ENCODE data around the gene CNTROB.

Gene CNTROB

DNA sequence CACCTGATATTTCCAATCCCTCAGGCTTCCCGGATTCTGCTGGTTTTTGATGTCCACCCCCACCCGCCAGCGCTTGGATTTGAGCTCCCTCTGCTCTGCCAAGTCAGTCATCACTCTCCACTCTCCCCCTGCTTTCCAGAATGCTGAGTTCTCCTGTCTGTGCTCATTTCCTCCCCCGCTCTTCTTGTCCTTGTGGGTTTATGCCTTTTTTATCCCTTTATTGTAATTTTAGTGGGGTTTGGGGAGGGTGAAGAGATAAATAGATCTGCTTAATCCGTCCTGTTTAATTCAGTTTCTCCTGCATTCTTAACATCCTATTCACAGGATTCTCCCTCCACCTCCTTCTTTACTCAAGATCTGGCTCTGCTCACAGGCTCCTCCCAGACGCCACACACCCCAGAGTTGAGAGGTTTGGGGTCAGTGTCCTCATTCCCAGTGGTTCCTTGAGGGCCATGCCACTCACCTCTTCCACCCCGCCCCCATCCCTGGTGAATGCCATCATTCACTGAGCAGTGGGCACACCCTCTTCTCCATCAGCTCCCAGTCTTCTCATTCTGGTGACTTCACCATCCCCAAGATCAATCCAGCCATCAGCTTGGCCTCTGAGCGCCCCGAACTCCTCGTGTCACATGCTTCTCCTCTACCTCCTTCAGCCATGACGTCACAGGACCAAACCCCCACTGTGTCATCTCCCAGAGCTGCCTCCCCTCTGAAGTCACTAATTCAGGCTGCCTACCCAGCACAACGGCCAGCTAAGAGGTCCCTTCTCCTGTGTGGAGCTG, 55.3 kb downstream of the CNTROB start:
- no peak for DNase-seq

DNA sequence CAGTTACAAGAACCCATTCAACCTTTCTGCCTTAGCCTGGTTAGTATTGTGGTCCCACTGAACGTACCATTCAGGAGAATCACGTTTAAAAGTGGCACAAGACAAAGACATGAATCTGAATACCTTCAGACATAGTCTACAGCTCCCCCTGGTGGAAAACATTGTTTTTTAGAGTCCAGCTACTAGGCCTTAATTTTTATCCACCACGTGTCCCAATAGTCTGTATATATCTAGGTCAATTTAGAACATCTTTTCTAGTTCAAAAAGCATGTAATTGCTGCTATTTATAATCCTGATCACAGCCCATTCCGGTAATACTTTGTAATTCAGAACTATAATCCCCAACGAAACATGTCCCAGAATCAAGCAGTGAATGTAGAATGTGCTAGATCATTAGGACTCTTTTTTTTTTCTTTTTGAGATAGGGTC, 56.8 kb downstream of the CNTROB start:
- DNase-seq, result peak; percentile 37

DNA sequence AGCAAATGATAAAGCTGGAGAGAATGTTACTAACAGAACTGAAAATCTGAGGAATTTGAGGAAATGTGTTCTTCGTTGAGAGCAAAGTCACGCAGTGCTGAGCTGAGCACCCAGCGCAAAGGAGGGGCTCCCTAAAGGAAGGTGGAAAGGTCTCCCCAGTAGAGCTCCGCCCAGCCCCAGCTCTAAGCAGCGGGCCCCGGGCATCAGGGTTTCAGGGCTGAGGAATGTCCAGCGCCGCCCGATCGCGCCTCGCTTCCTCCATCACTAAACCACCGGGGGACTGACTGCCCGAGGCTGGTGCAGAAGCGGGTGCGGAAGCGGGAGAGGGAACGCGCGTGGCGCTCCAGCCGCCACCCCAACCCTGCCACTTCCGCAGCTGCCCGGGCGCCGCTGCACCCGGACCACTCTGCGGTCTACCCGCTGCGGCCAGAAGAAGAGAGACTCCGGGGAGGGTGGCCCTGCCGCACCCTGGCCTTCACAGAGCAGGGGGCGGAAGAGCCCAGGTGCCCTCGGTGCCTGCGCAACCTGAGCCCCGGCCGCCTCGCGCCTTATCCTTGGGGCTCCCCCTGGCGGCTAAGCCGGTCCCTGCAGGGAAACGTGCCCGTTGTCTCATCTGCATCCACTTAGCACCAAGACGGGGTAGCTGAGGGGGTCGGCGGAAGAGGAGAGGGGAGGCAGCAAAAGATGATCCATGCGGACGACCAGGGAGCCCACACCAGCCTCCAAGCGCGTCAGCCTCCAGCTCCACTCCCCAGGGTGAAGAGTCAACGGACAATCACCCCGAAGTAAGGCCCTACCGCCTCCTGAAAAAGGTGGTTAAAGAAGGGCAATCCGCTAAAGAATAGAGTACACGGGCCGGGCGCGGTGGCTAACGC, 58.0 kb downstream of the CNTROB start:
- peak; percentile 56 for DNase-seq

DNA sequence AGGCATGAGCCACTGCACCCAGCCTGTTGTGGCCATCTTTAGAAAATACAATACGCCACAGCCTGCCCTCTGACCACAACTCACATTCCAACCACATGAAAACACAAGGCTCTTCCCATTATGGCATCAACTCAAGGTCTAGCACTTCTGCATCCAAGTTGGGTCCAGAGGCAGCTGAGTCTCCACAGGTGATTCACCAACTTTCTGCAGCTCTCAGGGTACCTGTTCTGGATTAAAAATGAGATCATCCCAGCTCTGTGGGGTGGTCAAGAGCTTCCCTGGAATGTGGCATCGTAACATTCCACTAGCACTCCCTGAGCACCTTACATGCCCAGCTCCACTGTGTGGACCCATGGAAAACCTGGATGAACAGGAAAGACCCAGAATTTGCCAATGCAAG, 60.5 kb downstream of the CNTROB start:
- peak; percentile 71 for DNase-seq

DNA sequence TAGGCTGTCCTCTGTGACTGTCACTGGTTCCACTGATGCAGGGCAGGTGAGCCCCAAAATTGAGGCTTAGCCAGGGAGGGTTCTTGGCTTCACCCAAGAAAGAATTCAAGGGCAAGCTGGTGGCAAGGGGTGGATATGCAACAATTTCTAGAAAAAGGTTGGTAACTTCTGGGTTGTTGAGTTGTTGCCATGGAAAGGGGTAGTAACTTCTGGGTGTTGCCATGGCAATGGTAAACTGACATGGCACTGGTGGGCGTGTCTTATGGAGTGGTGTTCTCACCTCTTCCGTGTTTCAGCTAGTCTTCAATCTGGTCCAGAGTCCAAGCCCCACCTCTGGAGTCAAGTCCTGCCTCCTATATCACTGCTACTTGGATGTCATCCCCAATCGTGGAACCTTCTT, 60.9 kb downstream of the CNTROB start:
- no peak for DNase-seq

DNA sequence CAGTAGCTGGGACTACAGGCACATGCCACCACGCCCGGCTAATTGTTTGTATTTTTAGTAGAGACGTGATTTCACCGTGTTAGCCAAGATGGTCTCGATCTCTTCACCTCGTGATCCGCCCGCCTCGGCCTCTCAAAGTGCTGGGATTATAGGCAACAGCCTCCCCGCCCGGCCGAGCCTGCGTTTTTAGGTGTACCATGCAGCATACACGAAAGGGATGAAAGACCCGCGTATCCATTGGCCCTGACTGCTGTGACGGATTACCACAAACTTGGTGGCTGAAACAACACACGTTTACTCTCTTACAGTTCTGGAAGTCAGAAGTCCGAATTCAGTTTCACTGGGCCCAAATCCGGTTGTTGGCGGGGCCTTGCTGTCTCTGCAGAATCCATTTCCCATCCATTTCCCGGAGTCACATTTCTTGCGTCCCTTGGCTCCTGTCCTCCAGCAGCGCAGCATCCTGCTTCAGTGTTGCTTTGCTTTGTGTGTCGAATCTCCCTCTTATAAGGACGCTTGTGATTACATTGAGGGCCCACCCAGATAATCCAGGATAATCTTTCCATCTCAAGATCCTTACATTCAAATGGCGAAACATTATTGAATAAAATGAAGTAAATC, 62.1 kb downstream of the CNTROB start:
- DNase-seq, result no peak

DNA sequence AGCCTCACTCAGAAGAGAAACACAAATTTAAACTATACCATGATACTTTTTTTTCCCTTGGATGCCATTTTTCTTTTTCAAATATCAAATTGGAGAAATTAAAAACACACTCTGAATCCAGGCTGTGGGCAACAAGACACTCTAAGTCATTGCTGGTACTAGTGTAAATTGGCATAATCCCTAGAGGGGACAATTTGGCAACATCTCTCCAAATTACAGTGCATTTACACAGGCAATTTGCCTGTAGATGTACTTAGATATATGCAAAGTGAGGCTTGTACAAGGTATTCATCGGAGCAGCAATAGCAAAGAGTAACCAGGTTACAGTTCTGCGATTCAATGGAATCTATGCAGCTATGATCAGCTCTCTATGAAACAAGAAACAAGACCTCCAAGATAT, 63.7 kb downstream of the CNTROB start:
- DNase-seq, result no peak

DNA sequence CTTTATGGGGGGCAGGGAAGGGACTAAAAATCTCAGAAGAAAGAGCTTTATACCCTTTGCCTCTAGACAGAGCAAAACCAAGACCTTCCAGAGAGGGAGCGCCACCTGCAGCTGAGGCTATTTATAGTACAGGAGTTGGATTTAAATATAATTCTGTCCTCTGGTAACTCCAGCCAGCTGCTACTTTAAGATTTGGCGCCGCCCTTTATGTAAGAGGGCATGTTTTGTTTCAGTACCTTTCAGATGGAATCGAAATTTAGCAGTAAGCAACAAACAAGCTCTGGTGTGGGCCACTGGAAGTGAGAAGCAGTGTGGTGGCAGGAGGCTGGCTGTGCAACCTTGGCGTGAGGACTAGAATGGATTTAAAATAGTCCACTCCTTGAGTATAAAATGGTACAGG, 65.2 kb downstream of the CNTROB start:
- peak; percentile 44 for DNase-seq

Data from NCI-H226 (cell line).